ENCODE data around the gene DLG2. TPM values are rescaled to one million over a fixed set of nuclear protein-coding genes. Genes with fewer than 3 reads are reported as not detected.

DLG2 gene
- total RNA-seq, 3 donors from 2014 or later, result 4.3 to 12.3 (median 6.9) TPM

DNA sequence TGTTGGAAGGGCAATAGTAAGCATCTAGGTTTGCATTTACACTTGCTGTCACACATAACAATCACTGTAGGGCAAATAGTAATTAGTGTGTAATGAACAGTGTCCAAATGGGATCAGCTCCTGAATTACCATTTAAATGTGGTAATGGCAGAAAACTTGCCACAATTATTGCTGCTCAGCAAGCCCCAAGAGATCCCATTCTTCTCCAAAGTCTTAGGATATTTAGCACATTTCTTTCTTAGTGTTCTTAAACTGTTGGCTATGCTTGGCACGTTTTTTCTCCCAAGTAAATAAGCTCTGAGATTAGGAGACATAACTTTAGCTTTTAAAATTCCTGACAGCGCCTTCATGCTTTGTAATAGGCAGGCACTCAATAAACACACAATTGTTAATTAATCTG is 1037.0 kb downstream of the DLG2 start:
- no peaks in the 10 kb centered on the region for H3K9me3 ChIP-seq
- no peak overlapping the region for H3K4me3 ChIP-seq
- DNase-seq (ENCODE audit: low spot score in 2 of 2), result no peak
- H3K36me3 ChIP-seq, result no peaks in the 10 kb centered on the region
- H3K4me1 ChIP-seq, result no peaks in the 10 kb centered on the region
- TF ChIP-seq POLR2AphosphoS5 (IDR thresholded peaks at IDR 0.05), result no peak
- no peak for TF ChIP-seq POLR2A (IDR thresholded peaks at IDR 0.05)
- TF ChIP-seq CTCF (IDR thresholded peaks at IDR 0.05), result no peak
- H3K27ac ChIP-seq, result no peak overlapping the region
- intact Hi-C loops (cut with DNase I; ENCODE audit: low total_unique reads), result no loop called here
- H3K27me3 ChIP-seq, result no peaks in the 10 kb centered on the region

DNA sequence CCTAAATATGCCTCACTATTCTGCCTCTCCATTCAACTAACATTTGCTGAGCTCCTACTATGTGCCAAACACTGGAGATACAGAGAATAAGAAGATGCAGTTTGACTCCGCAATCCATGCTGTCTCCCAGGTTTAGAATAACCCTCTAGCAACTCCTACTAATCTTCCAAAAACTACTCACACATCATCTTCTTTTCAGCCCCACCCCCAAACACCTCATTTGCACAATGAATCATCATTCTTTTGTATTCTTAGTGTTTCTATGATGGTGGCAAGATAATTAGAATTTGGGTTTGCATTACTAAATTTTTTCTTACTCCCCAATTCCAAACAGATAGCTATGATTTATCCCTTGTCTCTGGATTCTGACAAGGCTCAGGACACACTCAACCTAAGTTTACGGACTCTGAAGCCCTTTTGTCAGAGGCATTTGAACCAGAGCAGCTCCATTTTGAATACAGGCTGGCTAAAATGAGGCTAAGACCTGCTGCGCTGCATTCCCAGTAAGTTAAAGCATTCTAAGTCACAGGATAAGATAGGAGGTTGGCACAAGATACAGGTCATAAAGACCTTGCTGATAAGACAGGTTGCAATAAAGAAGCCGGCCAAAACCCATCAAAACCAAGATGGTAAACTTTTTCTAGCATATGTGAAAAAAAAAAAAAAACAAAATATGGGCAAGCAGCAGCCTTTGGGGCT is 1038.9 kb downstream of the DLG2 start:
- Histone ChIP-seq H3K27ac (no peak overlapping the region), H3K27me3 (no peaks in the 10 kb centered on the region), H3K36me3 (no peaks in the 10 kb centered on the region), H3K4me3 (no peak overlapping the region), H3K9me3 (no peaks in the 10 kb centered on the region), H3K4me1 (no peaks in the 10 kb centered on the region)
- TF ChIP-seq POLR2A (IDR thresholded peaks at IDR 0.05), result no peak
- no peak for TF ChIP-seq CTCF (IDR thresholded peaks at IDR 0.05)
- no peak for TF ChIP-seq POLR2AphosphoS5 (IDR thresholded peaks at IDR 0.05)
- DNase-seq (ENCODE audit: low spot score in 2 of 2), result no peak
- intact Hi-C loops (cut with DNase I; ENCODE audit: low total_unique reads), result no loop called here

DNA sequence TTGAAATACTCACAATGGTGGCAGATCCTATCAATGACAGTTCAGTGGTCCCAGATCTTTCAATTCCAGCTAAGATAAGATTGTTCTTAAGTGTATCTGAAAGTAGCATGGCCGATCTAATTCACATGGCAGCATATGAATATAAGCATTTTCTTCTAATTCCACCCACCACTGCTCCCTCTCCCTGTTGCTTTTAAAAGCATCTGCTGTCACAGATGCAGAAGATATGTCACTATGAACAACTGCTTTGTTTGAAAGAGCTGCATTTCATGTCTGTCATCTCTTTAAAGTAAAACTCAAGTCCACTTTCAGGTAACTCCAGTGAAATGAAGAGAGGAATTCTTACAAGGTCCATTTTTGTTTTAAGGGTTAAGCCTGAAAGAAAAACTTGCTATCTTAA is 1044.0 kb downstream of the DLG2 start:
- no peaks in the 10 kb centered on the region for H3K4me1 ChIP-seq
- TF ChIP-seq CTCF (IDR thresholded peaks at IDR 0.05), result no peak
- H3K9me3 ChIP-seq, result no peaks in the 10 kb centered on the region
- intact Hi-C loops (cut with DNase I; ENCODE audit: low total_unique reads), result no loop called here
- no peaks in the 10 kb centered on the region for H3K36me3 ChIP-seq
- DNase-seq (ENCODE audit: low spot score in 2 of 2), result no peak
- H3K4me3 ChIP-seq, result no peak overlapping the region
- no peaks in the 10 kb centered on the region for H3K27me3 ChIP-seq
- no peak overlapping the region for H3K27ac ChIP-seq

GRCh38 chr11:84581083-84581482 is 1046.1 kb downstream of the DLG2 start:
- no peaks in the 10 kb centered on the region for H3K9me3 ChIP-seq
- no peak overlapping the region for H3K27ac ChIP-seq
- TF ChIP-seq POLR2A (IDR thresholded peaks at IDR 0.05) (no peak), CTCF (IDR thresholded peaks at IDR 0.05) (no peak), POLR2AphosphoS5 (IDR thresholded peaks at IDR 0.05) (no peak)
- intact Hi-C loops (cut with DNase I; ENCODE audit: low total_unique reads), result no loop called here
- DNase-seq (ENCODE audit: low spot score in 2 of 2), result no peak
- H3K4me3 ChIP-seq, result no peak overlapping the region
- H3K4me1 ChIP-seq, result no peaks in the 10 kb centered on the region
- H3K36me3 ChIP-seq, result no peaks in the 10 kb centered on the region
- no peaks in the 10 kb centered on the region for H3K27me3 ChIP-seq

- Histone ChIP-seq H3K27me3 (no peaks in the 10 kb centered on the region), H3K27ac (no peak overlapping the region), H3K9me3 (no peaks in the 10 kb centered on the region), H3K4me3 (no peak overlapping the region), H3K36me3 (no peaks in the 10 kb centered on the region), H3K4me1 (no peaks in the 10 kb centered on the region)
- DNase-seq (ENCODE audit: low spot score in 2 of 2), result no peak
- TF ChIP-seq POLR2AphosphoS5 (IDR thresholded peaks at IDR 0.05) (no peak), CTCF (IDR thresholded peaks at IDR 0.05) (no peak), POLR2A (IDR thresholded peaks at IDR 0.05) (no peak)
- intact Hi-C loops (cut with DNase I; ENCODE audit: low total_unique reads), result no loop called here
Measured at GRCh38 chr11:84580428-84580827, 1046.7 kb downstream of the DLG2 start.
